Hypothalamus (tissue), 51 donors: ENCODE results near the gene SHQ1.
"Not testable (repeated sequence)": the region's sequence is repeated elsewhere in the genome, so short reads cannot be mapped to it uniquely, and the experiment has no call there.

Experiments used
- DNase-seq, 51 donors: peaks; one replicate each; lab custom pipeline; 2025; lab: John Stamatoyannopoulos, UW

SHQ1 gene

GRCh38 chr3:72754582-72754981, 93.7 kb downstream of the SHQ1 start:
- no peak for DNase-seq

DNA sequence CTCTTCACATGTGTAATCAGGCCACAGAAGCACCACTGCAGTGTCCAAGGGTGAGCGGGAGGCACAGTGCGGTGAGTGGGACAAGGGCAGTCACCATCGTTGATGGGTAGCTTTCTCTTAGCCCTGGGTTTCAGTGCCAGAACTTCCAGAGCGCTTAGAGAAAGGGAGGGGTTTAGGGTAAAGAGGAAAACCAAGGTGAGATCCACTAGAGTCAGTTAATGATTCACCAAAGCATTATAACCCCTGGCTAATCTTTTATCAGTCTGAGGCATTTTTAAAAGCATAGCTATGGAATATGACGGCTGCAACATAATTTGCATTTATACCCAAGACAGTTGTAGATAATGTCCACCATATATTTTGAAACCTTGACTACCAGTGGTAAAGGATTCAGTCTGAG, 94.8 kb downstream of the SHQ1 start:
- no peak for DNase-seq

- DNase-seq = peak in 1 of 51 donors; percentile 19
These were observed 97.8 kb downstream of the SHQ1 start for GRCh38 chr3:72750405-72750965.

- no peak for DNase-seq
These were observed 99.6 kb downstream of the SHQ1 start for GRCh38 chr3:72748659-72749058.

- DNase-seq = no peak
These were observed 101.5 kb downstream of the SHQ1 start for GRCh38 chr3:72746430-72747411.

GRCh38 chr3:72745146-72745999, 102.9 kb downstream of the SHQ1 start:
- DNase-seq = no peak

DNA sequence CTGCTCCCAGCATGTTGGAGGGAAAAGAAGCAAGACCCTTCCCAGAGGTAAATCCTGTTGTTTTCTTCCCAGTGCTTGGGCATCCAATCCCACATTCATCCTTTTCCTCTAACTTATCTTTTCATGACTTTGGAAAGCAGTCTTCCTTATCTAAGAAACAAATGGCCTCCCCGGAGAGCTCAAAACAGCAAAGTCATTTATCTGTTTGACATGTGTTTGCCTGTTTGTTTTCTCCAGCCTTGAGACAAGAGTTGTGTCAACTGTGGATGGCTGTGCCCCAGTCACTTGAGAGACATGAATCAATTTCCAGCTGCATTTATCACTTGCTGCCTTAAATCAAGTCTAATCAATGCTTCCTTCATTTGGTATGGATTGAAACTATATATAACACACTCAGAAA, 103.9 kb downstream of the SHQ1 start:
- DNase-seq = no peak

DNA sequence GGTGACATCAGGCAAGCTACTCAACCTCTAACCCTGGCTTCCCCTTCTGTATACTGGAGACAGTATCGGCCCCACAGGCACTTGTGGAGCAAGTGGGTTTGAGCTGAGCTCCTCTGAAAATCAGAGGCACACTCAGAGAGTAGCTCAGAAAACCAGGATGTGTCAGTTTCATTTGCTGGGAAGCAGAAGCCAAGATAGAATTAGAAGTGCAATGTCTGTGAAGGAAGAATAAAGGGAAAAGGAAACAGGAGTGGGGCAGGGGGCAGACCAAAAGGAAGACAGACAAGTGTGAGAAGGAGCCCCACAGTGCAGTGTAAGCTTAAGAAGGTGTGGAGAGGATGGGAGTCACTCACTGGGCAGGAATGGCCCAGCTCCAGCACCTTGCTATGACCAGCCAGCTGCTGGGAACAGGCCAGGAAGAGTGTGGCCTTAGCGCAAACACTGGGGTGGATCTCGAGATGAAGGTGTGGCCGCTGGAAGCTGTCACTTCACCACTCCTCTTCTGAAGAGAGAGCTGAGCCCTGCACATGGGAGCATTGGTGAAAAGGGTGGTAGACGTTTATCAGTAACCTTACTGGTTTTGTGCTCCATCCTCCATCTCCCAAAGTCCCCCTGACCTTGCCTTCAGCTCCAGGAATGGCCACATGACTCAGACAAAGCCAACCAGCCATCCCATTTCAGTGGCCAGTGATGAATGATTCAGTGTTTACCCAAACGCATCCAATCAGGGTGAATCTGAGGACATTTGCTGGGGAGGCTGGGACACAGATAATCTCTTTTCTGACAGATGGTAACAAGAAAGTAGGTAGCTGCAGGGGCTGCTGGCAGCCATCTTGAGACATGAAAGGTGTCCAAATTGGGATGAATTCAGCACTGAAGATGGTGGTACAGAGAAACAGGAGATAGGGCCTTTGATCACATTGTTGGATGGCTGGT, 108.4 kb downstream of the SHQ1 start:
- no peak for DNase-seq

GRCh38 chr3:72738752-72739530, 109.3 kb downstream of the SHQ1 start:
- DNase-seq = peak in 39 of 51 donors; percentile 6 to 81 (median 31)

GRCh38 chr3:72735072-72735471, 113.2 kb downstream of the SHQ1 start:
- not testable (repeated sequence) for DNase-seq

- no peak for DNase-seq
These were observed 114.6 kb downstream of the SHQ1 start for GRCh38 chr3:72733676-72734075.

- not testable (repeated sequence) for DNase-seq
These were observed 115.4 kb downstream of the SHQ1 start for GRCh38 chr3:72732666-72733345.

DNA sequence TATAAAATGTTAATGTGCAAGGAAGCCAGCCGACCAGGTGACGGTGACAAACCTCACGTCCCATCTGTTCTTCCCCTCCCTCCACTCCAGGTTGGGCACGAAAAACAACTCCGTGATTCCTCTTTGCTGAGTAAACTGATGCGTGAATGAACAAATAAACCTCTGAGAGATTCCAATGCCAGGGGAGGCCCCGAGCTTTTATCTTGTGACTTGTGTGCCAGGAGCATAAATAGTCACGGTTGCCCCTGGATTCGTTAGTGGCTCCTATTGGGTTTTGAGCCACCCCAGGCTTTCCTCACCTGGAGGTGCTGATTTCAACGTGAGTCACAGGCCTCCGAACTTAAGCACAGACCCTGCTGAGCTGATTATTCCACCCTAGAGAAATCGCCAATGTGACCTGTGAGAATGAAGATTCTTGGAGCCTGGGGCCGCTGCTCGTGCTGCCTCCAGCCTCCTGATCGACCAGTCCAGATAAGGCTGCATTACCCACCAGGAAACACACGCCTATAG, 119.2 kb downstream of the SHQ1 start:
- DNase-seq = no peak

GRCh38 chr3:72728329-72728889, 119.8 kb downstream of the SHQ1 start:
- DNase-seq = no peak

GRCh38 chr3:72727726-72728125, 120.5 kb downstream of the SHQ1 start:
- DNase-seq = no peak

DNA sequence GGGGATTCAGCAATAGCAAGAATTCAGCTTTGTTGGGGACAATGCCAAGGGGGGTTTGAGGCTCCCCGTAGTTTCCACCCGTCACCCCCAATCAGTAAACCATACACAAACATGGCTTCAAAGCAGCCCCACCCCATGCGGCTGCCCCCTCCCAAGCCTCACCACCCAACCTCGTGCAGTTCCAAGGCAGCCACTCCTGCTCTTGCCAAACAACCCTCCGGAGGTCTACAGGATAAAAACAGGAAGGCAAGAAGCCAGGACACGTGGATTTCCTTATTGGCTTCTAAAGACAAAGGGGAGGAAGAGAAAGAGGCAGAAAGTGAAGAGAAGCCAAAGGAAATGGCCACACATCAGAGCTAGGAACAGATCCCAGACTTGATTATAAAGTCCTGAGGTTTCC, 121.1 kb downstream of the SHQ1 start:
- DNase-seq = no peak

GRCh38 chr3:72725229-72725628, 123.0 kb downstream of the SHQ1 start:
- no peak for DNase-seq

GRCh38 chr3:72724070-72724469, 124.2 kb downstream of the SHQ1 start:
- no peak for DNase-seq
